Activated CD4-positive, CD25-positive, alpha-beta regulatory T cell treated with anti-CD3 and anti-CD28 coated beads, Interleukin-2, amount 50 U/mL, for 24 hours (primary cell): ENCODE results near the gene OGFOD3.
"Not testable (repeated sequence)": the region's sequence is repeated elsewhere in the genome, so short reads cannot be mapped to it uniquely, and the experiment has no call there.

Experiments
- ATAC-seq, 2 donors: fragments of 150-1000 bp; cut with Tn5 transposase; one replicate each; pipeline ENCODE4 v1.10.0; 2021; ENCODE audit warnings: mild to moderate bottlenecking in 1 of 2, moderate library complexity in 1 of 2

The OGFOD3 gene

DNA sequence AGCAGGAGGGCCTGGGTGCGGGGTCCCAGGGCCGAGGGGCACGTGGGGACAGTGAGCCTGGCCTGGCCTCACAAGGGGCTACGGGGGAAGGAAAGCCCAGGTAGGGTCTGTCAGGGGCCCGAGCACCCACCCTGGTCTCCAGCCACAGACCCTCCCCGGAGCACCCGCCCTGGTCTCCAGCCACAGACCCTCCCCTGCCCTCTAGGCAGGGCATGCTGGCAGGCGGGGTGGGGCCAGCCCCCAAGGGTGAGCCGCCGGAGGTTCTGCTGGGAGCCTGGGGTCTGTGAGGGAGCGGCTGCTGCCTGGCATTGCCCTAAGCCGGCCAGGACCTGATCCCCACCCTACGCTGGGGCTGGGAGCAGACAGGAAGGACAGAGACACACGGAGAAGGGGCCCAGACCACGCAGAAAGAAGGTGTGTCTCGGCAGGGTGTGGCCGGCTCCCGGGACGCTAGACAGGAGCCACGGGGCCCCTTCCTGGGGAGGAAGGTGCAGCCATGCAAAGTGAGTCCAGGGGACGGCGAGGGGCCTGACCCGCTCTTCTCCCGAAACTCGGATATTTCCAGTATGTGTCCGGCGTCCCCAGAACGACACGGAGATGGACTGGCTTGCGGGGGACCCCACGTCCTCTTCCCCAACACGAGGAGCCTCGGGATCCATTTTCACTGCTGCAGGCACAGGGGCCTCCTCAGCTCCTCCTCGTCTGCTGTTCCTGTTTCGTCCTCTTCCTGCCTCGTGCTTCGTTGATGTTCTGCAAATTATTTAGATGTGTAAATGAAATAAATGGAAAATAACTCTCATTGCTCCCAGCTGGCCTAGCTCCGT, 31.3 kb downstream of the OGFOD3 start:
- ATAC-seq: no peak

DNA sequence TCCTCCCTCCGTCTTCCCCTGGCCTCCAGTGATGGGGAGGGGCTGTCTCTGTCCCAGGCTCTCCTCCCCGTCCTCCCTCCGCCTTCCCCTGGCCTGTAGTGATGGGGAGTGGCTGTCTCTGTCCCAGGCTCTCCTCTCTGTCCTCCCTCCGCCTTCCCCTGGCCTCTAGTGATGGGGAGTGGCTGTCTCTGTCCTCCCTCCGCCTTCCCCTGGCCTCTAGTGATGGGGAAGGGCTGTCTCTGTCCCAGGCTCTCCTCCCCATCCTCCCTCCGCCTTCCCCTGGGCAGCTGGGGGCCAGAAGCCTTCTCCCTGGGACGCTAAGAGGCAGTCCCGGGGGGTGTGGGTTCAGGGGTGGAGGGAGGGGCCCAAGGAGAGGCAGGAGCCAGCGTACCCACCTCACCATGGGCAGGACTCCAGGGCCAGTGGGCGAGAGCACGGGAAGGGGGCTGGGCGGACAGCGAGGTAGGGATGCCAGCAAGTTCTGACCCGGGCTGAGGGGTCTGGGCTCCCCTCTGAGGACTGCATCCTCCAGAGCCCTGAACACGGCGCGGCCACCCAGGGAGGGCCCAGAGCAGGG, 32.0 kb downstream of the OGFOD3 start:
- ATAC-seq: no peak

DNA sequence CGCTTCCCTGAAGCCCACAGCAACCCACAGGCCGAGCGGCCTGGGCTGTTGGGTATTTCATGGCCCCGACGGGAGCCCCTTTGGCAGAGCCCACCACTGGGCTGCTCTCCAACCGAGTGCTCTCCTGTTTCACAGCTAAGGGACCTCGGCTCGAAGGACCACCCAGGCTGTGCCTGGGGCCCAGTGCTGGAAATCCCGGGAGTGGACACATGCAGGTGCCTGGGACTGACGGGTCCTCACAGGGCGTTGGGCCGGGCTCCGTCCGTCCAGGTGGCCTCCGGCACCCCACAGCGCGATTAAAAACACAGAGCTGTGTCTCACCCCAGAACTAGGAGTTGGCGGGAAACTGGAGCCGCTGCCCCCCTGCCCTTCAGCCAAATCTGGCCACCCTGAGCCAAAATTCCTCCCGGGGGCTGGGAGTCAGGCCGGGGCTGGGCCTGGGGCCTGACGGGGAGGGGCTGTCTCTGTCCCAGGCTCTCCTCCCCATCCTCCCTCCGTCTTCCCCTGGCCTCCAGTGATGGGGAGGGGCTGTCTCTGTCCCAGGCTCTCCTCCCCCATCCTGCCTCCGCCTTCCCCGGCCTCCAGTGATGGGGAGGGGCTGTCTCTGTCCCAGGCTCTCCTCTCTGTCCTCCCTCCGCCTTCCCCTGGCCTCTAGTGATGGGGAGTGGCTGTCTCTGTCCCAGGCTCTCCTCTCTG, 32.7 kb downstream of the OGFOD3 start:
- ATAC-seq: no peak

DNA sequence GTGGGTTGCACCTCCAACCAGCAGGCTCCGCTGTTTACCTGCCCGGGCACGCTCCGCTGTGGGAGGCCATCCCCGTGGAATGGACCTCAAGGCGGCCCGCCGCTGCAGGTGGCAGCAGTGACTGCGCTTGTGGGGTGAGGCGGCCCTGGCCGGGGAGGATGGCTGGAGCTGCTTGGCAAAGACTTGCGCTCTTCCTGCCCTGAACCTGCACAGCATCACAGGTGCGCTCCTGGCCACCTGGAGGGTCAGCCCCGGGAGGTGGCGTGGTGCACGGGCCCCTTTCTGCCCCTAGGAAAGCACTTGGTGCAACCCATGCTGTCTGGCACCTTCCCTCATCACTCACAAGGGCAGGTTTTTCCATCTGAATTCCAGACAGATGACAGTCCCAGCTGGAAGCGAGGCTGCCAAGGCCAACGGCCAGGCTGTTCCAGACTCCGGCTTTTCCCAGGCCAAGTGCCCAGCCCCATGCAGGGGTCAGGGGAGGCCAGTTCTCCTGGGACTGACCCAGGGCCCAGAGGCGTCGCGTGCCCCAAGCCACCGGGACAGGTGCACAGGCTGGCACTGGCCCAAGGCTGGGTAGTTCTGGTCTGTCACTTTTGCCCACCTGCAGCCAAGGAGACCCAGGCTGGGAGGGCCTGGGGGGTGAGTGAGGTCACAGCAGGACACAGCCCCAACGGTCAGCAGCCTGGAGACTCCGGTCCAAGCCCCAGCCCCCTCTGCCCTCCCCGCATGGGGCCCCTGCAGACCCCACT, 33.5 kb downstream of the OGFOD3 start:
- ATAC-seq: no peak

DNA sequence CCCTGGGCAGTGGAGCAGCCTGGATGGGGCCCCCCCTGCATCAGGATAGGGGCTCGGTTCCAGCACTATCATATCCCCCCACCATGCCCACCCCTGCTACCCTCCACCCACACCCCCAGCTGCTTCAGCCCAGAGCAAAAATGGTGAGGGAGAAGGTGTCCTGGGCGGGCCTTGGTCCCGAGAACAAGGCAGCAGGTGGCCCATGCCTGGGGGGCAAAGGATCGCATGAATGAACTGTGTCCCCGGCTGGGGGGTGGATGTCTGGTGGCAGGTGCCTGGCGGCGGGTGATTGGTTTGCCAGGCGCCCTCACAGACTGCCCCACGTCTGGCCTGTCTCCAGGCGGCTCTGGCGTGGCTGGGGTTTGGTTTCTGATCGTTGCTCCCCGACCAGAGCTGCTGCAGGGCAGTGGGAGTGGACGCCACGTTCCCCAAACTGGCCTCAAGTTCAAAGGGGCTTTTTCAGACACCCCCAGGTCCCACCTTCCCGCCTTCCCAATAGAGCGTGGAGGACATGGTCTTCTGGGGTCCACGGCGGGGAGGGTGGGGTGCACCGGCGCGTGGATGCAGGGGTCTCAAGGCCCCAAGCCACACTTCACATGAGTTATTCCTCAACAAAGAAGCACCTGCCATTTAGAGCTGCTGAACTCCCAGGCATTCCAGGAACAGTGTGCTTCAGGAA, 34.2 kb downstream of the OGFOD3 start:
- no peak for ATAC-seq

DNA sequence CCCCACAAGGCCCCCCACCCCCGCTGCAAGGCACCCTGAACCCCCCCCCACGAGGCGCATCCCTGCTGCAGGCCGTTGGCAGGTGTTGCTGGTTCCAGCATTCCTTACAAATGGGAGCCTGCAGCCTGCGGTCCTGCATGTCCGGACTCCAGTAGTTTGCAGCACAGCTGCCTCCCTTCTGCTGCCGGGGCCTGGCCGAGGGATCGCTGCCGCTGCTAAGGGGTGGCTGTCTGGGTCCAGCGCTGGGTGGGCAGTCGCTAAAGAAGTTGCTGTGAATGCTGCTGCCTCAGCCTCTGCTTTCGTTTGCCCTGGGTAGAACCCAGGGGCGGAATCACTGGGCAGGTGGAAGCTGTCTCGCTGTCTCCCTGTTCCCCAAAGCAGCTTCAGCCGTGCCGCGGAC, 35.0 kb downstream of the OGFOD3 start:
- ATAC-seq: no peak

DNA sequence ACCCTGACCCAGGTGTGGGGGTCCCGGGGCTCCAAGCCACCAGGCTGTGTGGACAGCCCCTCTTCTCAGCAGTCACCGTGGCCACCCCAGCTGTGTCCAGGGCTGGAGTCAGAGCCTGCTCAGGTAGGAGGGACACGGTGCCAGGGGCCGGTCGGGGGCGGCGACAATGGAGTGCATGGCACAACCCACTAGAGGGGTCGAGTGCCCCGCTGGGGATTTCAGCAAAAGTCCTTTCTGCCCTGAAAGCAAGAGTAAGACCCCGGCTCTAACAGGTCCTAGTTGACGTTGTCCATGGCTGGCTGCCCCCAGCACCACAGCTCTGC, 35.5 kb downstream of the OGFOD3 start:
- no peak for ATAC-seq

DNA sequence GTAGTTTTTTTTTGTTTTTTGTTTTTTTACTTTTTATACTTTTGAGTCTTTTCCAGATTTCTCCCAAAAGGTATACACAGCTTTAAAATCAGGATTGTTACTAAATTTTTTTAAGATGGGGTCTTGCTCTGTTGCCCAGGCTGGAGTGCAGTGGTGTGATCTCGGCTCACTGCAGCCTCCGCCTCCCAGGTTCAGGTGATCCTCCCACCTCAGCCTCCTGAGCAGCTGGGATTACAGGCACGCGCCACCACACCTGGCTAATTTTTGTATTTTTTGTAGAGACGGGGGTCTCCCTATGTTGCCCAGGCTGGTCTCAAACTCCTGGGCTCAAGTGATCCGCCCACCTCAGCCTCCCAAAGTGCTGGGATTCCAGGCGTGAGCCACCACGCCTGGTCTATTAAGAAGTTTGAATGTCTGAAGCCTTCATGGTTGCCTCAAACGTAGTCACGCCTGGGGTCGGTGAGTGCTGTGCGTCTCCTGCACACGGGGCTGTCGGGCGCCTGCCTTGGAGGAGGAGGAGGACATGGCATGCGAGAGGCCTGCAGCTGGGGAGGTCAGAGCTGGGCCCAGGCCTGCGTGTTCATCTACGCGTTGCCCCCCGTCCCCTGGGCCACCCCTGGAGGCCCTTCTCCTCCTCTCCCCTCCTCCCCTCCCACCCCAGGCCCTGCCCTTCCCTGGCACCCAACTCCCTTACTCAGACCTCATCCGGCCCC, 36.0 kb downstream of the OGFOD3 start:
- not testable (repeated sequence) for ATAC-seq

DNA sequence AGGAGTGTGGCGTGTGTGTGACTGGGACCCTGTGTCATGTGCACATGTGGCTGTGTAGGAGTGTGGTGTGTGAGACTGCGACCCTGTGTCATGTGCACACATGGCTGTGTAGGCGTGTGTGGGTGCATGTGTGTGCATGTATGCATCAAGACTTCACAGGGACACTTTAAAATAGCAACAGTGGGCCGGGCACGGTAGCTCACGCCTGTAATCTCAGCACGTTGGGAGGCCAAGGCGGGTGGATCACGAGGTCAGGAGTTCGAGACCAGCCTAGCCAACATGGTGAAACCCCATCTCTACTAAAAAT, 36.7 kb downstream of the OGFOD3 start:
- not testable (repeated sequence) for ATAC-seq

DNA sequence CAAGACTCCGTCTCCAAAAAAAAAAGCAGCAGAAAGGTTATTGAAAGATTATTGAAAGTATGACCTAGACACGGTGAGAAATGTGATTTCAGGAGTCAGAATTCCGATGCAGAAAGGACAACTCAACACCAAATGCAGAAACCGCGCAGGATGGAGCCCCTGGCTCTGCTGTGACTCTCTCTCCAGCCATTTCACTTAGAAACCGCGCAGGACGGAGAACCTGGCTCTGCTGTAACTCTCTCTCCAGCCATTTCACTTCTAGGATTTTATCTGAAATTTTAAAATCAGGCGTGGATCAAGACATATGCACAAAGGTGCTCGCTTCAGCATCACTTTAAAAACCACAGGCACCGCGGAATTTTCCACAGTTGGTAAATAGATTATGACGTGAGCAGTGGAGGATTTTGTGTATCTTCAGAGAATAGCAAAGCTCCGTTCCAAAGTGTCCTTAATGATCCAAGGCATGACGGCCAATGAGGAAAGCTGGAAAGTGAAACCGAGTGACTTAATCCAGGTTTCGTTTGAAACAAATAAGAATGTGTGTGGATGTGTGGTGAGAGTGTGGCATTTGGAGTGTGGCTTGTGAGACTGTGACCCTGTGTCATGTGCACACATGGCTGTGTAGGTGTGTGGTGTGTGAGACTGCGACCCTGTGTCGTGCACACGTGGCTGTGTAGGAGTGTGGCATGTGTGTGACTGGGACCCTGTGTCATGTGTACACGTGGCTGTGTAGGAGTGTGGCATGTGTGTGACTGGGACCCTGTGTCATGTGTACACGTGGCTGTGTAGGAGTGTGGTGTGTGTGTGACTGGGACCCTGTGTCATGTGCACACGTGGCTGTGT, 37.3 kb downstream of the OGFOD3 start:
- ATAC-seq: no peak

DNA sequence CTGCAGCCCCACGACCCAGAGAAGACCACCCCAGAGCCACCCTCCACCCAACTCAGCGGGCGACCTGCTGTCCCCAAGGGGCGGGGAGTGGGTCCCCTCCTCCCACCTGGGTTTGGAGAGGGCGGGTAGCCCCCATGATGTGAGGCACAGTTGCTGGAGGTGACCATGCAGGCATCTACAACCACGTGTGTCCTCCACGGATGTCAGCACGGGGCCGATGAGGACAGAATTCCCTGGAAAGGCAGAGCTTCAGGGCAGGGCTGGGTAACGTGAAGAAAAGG, 39.7 kb downstream of the OGFOD3 start:
- ATAC-seq: no peak

DNA sequence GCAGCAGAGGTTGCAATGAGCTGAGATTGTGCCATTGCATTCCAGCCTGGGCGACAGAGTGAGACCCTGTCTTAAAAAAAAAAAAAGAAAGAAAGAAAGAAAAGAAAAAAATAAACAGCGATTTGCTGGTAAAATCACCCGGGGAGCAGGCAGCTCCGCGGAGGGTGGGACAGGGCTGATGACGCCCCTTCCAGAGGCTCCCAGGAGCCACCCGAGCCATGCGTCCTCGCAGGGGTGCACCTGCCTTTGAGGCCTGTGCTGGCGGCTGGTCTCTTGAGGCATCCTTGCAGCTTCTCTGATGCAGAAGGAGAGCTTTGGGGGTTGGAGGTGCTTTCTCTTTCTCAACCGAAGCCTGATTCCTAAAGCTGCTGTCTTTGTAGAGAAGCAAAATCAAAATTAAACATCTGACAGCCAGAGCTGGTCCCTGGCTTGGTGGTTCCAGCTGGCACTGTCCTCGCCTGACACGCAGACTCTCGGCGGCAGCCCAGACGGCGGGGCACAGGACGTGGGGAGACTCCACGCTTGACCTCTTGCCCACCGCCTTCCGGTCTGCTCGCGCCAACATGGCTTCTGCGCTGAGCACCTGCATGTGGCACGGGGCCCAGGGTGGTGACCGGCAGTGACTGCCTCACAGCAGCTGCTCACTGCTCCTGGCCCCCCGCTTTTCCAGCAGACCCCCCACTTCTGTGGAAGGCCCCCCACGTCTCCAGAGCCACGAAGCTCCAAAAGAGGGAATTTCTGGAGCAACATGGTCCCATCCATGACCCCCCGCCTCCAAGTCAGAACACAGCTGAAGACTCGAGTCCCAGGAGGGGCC, 40.3 kb downstream of the OGFOD3 start:
- ATAC-seq: no peak

DNA sequence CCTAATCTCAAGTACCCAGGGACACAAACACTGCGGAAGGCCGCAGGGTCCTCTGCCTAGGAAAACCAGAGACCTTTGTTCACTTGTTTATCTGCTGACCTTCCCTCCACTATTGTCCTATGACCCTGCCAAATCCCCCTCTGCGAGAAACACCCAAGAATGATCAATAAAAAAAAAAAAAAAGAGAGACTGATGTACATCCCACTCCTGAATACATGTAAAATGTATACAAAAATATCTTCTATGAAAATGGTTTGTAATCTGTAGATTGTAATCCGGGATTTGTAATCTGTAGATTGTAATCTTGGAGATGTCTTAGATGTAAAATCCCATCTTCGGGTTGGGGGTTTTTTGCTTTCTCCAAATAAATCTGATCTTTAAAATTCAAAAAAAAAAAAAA, 41.1 kb downstream of the OGFOD3 start:
- ATAC-seq: not testable (repeated sequence)

DNA sequence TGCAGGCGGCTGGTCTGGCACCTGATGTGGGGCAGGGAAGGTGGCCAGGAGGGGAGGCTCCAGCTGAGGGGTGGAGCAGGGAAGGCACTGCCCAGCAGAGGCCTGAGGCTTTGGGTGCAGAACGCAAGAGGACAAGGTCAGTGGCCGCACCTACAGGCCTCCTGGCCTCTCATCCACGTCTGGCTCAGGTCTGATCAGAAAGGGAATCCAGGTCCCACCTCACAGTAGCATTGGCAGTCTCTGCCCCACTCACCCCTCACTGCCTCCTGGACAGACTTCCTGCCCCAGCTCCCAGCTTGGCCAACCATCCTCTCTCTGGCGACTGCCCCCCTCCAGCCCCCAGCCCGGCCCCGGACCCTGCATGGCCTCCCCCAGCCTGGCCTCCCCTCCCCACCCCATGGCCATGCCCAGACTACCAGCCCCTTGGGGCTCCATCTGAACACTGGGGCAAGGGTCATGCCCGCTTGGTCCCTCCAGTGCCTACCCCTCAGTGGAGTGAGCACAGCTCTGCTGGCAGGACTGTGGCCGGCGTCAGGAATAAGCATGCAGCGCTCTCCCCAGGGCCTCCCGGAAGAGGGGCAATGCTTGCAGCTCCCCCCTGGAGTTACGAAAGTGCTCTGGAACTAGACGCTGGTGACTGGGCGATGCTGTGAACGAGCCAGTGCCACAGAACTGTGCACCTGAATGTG, 42.2 kb downstream of the OGFOD3 start:
- no peak for ATAC-seq

DNA sequence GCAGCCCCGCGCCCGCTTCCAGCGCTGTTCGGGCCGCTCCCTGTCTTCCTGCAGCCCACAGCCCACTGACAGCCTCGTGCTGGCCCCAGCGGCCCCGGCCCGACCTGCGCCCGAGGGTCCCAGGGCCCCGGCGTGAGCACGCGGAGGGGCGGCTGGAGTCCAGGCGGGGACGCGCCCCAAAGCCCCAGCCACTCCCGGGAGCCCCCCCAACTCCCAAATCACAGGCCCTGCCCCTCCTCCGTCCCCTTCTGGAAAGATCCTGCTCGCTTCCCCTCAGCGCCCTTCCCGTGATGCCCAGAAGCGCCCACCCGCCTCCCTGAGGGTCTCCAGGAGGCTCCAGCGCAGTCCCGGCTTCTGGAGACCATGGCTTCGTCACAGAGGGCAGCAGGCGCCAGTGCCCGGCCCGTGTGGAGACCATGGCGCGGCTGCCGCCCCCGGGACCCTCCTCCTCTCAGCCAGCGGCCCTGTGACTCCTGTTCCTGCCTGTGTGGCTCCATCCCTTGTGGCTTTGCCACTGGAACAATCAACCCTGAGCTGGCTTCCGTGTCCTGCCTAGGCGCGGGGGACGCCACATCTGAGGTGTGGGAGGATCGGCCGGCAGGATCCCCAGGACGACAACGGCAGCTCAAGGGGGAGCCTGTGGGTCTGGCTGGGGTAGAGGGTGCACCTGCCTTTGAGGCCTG, 42.9 kb downstream of the OGFOD3 start:
- no peak for ATAC-seq

DNA sequence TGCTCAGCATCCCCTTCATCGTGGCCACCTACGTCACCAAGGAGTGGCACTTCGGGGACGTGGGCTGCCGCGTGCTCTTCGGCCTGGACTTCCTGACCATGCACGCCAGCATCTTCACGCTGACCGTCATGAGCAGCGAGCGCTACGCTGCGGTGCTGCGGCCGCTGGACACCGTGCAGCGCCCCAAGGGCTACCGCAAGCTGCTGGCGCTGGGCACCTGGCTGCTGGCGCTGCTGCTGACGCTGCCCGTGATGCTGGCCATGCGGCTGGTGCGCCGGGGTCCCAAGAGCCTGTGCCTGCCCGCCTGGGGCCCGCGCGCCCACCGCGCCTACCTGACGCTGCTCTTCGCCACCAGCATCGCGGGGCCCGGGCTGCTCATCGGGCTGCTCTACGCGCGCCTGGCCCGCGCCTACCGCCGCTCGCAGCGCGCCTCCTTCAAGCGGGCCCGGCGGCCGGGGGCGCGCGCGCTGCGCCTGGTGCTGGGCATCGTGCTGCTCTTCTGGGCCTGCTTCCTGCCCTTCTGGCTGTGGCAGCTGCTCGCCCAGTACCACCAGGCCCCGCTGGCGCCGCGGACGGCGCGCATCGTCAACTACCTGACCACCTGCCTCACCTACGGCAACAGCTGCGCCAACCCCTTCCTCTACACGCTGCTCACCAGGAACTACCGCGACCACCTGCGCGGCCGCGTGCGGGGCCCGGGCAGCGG, 43.6 kb downstream of the OGFOD3 start:
- no peak for ATAC-seq

DNA sequence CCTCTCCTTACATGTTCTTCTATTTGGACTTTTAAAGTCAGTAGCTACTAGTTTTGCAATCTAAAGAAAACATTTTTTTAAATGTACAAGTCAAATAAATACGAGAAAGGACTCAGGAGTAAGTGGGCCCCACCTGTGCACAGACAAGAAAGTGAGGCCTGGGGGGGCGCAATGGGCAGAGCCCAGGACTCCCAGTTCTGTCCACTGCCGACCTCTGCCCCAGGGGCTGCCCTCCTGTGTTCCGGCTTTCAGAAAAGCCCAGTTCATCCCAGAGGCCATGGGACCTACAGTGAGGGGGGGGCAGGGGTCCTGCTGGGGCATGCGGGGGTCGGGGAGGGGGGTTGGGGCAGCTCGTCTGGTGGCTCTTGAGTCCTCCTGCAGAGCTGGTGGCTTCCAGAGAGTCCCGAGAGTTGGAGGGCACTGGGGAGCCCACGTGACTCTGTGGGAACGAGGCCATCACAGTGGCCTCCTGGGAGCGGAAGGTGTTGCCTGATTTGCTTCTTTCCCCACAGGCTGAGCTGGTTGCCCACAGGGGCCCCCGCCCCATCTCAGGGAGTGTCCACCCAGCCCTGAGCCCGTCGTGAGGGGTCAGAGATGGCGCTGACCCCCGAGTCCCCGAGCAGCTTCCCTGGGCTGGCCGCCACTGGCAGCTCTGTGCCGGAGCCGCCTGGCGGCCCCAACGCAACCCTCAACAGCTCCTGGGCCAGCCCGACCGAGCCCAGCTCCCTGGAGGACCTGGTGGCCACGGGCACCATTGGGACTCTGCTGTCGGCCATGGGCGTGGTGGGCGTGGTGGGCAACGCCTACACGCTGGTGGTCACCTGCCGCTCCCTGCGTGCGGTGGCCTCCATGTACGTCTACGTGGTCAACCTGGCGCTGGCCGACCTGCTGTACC, 44.4 kb downstream of the OGFOD3 start:
- no peak for ATAC-seq

DNA sequence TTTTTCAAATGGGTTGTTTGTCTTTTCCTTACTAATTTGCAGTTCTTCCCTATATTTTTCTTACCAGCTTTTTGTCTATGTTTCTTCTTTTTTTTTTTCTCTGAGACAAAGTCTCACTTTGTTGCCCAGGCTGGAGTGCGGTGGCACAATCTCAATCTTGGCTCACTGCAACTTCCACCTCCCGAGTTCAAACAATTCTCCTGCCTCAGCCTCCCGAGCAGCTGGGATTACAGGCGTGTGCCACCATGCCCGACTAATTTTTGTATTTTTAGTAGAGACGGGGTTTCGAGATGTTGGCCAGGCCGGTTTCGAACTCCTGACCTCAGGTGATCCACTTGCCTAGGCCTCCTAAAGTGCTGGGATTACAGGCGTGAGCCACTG, 45.3 kb downstream of the OGFOD3 start:
- ATAC-seq: not testable (repeated sequence)
